H54 (cell line): ENCODE data around the gene RPL37.
"Not testable (repeated sequence)": the region's sequence is repeated elsewhere in the genome, so short reads cannot be mapped to it uniquely, and the experiment has no call there.

Experiments used
- DNase-seq: peaks from one replicate; pipeline ENCODE4 v3.0.0; 2011; ENCODE audit warnings: low spot score, mixed read lengths; ENCODE audit not compliant: insufficient read length
- FAIRE-seq: peaks from 3 replicates; lab custom pipeline; 2011; peaks lifted over from hg19 to GRCh38; lab: Jason Lieb, UNC
- POLR2A ChIP-seq: IDR thresholded peaks from 2 replicates; pipeline ENCODE4 v1.6.1; 2011; ENCODE audit warnings: low read depth, mild to moderate bottlenecking, low read length

RPL37 gene

DNA sequence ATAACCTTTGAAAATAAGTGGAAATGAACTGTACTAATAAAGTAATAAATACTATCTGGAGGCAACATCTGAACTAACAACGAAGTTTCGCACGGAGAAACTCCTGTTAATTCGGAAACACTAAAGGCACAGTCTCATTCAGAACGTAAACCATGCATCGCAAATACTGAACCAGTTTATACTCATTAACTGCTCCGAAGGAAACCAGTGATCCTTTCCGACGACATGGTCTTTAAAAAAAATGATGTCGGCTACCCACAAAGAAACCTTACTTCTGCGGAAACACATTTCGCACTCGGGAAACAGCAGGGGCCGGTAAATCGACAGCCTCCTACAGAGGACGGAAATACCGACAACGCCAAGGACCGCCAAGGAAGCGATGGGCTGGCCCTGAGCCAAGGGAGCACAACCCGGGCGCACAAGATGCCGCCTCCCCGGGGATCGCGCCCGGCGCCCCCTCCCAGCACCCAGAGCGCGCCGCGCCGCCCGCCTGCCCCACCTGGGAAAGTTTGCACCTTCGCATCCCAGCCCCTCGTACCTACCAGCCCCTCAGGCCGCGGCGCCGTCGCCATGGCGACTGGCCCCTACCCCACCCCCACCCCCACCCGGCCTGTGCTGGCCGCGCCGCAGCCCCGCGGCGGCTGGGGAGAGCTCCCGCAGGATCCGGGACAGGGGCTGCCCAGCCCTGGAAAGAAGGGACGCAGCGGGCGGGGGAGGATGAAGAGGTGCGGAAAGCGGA, 37.6 kb downstream of the RPL37 start:
- FAIRE-seq (peak; percentile 78), DNase-seq (peak; percentile 60)
- TF ChIP-seq POLR2A, result no peak

DNA sequence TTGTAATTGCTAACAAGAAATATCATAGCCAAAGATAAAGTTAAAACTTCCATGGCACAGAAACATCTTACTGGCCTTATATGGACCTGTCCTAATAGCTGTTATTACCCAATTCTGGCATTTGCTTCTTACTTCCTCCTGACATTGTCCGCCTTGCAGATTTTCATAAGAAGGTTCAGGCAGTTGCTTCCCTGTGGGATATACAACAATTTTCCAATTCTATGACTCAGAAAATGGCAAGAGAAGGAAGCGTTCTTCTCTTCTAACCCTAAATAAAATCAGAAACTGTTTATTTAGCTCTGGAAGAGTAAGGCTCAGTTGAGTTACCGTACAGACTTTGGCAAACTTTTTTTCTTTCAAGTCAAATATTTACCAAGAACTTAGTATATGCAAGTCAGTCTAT, 38.5 kb downstream of the RPL37 start:
- DNase-seq (no peak), FAIRE-seq (no peak)
- no peak for TF ChIP-seq POLR2A

DNA sequence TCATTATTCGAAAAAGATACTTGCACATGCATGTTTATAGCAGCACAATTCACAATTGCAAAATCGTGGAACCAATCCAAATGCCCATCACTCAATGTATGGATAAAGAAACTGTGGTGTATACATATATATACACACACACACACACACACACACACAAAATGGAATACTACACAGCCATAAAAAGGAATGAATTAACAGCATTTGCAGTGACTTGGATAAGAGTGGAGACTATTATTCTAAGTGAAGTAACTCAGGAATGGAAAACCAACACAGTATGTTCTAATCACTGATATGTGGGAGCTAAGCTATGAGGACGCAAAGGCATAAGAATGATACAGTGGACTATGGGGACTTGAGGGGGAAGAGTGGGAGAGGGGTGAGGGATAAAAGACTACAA, 40.1 kb downstream of the RPL37 start:
- FAIRE-seq, DNase-seq: not testable (repeated sequence)

DNA sequence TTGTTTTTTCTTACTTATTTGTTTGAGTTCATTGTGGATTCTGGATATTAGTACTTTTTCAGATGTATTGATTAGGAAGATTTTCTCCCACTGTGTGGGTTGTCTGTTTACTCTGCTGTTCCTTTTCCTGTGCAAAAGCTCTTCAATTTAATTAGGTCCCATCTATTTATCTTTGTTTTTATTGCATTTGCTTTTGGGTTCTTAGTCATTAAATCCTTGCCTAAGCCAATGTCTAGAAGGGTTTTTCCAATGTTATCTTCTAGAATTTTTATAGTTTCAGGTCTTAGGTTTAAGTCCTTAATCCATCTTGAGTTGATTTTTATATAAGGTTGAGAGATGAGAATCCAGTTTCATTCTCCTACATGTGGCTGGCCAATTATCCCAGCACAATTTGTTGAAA, 40.7 kb downstream of the RPL37 start:
- not testable (repeated sequence) for DNase-seq, FAIRE-seq

DNA sequence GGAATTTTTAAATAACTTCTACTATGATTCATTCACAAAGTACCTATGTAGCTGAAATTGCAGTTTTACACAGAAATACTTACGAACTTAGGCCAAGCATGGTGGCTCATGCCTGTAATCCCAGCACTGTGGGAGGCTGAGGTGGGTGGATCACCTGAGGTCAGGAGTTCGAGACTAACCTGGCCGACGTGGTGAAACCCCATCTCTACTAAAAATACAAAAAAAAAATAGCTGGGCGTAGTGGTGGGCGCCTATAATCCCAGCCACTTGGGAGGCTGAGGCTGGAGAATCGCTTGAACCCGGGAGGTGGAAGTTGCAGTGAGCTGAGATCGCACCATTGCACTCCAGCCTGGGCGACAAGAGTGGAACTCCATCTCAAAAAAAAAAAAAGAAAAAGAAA, 42.3 kb downstream of the RPL37 start:
- not testable (repeated sequence) for DNase-seq, FAIRE-seq

DNA sequence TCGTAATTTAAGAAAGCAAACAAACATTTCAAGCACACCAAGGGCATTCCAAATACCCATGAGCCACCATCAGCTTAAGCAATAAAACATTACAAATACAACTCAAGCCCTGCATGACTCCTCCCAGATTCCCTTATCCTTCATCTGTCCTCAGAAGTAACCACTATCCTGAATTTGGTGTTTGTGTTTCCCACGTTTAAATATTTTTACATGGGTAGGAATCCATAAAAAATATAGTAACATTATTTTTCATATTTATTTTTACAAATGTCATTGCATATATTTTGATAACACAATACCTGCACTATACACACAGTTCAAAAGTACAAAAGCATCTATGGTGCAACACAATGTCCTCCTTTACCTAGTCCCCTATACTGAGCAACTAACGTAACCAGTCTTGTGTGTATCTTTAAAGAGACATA, 43.3 kb downstream of the RPL37 start:
- FAIRE-seq, result peak; percentile 83

DNA sequence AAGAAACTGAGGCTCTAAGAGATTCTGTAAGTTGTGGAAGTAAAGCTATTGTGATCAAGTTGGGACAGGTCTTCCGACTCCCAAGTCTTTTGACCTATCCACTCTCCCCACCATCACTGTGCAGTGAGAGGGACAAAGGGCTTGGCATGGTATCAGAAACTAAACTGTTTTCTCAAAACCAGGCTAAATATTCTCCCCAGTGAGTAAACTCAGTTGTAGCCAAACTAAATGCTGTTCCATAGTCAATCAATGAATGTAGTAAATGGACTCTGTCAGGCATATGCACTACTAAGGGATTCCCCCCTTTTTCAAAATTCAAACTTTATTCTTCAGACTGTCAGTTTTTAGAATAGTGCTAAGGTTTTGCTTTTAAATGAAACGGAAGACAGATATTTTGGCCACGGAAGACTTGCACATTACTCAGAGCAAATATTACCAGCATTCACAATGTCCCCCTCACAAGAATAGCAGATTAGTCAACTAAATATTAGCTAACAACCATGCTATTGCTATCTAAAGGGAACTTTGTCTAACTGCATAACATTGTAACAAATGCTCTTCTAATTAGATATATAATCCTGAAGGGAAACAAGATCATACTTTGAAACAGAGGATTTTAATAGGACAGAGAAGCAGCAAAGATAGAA, 44.0 kb downstream of the RPL37 start:
- FAIRE-seq (no peak), DNase-seq (no peak)
- TF ChIP-seq POLR2A, result no peak

More for the DNA sequence above, 43.3 kb downstream of the RPL37 start:
- TF ChIP-seq POLR2A, result no peak
- DNase-seq, result no peak

DNA sequence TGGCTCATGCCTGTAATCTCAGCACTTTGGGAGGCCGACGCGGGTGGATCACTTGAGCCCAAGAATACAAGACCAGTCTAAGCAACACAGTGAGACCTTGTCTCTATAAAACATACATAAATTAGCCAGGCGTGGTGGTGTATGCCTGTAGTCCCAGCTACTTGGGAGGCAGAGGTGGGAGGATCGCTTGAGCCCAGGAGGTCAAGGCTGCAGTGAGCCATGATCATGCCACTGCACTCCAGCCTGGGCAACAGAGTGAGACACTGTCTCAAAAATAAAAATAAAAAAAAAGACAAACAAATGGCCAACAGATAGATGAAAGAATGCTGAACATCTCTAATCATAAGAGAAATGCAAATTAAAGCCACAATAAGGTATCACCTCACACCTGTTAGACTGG, 46.1 kb downstream of the RPL37 start:
- not testable (repeated sequence) for DNase-seq, FAIRE-seq

DNA sequence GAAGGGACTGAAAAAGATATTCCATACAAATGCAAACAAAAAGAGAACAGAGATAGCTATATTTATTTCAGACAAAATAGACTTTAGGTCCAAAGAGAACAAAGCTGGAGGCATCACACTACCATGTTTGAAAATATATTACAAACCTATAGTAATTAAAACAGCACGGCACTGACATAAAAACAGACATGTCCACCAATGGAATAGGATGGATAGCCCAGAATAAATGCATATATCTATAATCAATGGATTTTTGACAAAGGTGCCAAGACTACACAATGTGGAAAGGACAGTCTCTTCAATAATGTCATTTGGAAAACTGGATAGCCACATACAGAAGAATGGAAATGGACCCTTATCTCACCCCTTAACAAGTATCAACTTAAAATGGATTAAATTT, 47.0 kb downstream of the RPL37 start:
- no peak for FAIRE-seq
- no peak for TF ChIP-seq POLR2A
- DNase-seq, result no peak

DNA sequence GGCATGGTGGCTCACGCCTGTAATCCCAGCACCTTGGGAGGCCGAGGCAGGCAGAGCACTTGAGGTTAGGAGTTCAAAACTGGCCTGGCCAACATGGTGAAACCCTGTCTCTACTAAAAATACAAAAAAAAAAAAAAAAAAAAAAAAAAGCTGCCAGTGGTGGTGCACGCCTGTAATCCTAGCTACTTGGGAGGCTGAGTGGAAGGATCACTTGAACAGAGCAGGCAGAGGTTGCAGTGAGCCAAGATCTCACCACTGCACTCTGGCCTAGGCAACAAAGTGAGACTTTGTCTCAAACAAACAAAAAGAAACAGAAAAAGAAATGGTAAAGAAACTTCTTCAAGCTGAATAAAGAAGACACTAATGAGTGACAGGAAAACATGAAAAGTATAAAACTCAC, 48.4 kb downstream of the RPL37 start:
- not testable (repeated sequence) for DNase-seq, FAIRE-seq

DNA sequence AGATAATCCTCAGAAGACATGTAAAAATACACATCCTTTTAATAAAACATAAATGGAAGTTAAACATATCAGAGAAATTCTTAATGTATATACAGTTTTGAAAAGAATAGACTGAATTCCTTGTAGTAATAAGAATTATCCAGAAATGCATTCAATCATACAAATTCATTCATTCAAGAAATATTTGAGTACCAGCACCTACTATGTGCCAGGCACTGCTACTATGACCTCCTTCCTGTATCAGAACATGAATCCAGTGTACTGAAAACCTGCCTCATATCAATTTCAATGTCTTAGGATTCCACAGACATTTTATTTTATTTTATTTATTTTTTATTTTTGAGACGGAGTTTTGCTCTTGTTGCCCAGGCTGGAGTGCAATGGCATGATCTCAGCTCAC, 50.1 kb downstream of the RPL37 start:
- FAIRE-seq (no peak), DNase-seq (no peak)
- TF ChIP-seq POLR2A, result no peak

DNA sequence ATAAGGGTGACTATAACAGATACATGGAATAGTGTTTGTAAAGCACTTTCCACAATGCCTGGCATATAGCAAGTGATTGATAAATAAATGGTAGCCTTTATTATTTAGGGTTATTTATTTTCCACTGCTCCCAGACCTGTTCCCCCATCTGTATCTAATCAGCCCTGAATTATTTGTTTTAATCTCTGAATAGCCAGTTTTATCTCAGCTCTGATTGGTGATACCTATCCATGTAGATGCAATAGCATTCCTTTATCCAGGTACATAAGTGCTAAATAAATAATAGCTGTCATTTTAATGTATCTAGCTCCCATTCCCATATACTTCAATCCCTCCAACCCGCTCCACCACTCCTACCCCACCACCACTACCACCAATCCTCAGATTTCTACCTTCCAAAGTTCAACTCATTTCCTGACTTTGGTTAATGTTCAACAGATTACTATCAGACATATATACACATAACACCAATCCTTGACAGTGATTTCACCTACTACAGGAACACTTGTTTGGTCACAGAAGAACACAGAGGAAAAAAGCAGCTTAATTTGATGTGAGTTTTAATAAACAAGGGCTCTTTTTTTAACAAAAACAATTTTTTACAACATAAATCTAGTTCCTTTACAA, 50.9 kb downstream of the RPL37 start:
- FAIRE-seq (no peak), DNase-seq (no peak)
- TF ChIP-seq POLR2A, result no peak

DNA sequence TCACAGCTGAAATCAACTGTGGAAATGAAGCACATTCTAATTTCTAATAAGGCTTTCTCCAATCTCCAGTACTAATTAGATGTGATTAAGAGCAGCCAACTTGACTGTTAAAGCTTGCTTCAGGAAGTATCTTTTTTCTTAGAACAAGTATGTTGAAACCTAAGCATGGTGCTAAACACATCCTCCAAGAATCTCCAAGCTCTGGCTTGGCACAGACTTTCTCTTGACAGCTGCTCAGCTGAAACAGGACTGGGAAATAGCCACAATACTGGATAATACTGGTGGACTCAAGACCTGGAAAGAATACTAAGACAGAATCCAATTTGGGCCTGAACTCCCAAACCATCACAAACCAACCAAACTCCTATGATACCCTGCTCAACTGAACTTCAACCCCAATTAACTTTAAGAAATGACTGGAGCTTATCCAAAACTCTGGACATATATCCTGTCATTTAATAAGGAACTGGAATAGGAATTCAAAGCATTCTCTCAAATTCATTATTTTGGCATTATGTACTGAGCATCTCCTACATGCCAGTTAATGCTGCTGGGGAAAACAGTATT, 53.1 kb downstream of the RPL37 start:
- no peak for TF ChIP-seq POLR2A
- FAIRE-seq (peak; percentile 67), DNase-seq (no peak)

DNA sequence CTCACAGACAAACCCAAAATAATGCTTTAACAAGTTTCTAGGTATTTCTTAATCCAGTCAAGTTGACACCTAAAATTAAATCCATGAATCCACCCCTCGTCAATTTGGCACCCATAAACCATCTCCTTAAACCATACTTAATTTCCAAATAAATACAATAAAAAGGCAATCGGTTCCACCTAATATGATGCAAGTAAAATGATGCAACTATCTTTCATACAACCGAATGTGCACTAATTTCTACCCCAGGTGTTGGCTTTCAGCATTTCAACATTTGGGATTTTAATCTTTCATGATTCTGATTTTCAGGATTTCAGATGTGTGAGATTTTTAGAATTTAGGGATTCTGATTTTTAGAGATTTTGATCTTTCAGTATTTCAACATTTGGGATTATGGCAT, 54.2 kb downstream of the RPL37 start:
- no peak for DNase-seq
- FAIRE-seq, result no peak
- TF ChIP-seq POLR2A, result no peak
